ENCODE measurements around the gene SETBP1.

Gene SETBP1

DNA sequence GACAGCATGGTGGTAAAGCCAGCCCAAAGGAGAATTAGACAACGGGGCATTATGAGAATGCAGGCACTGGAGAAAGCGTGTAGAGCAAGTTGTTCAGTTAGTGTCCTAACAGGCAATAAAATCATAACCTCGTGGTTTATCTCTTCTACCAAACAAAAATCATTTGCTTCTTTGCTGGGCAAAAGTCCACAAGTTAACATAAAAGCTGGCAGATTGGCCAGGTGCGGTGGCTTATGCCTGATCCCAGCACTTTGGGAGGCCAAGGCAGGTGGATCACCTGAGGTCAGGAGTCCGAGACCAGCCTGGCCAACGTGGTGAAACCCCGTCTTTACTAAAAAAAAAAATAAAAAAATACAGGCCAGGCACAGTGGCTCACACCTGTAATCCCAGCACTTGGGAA is 364.1 kb downstream of the SETBP1 start:
- no peak for ATAC-seq
- TF ChIP-seq GLIS3 (CRISPR knock-in tag; IDR thresholded peaks at IDR 0.05) (no peak), ZFP30 (CRISPR knock-in tag; IDR thresholded peaks at IDR 0.05) (no peak), TOX (CRISPR knock-in tag; IDR thresholded peaks at IDR 0.05; ENCODE audit: borderline replicate concordance) (no peak), TCF4 (CRISPR knock-in tag; IDR thresholded peaks at IDR 0.05; ENCODE audit: borderline replicate concordance) (no peak), ZNF70 (CRISPR knock-in tag; IDR thresholded peaks at IDR 0.05) (no peak), ZFP3 (CRISPR knock-in tag; IDR thresholded peaks at IDR 0.05) (no peak), PPARA (CRISPR knock-in tag; IDR thresholded peaks at IDR 0.05; ENCODE audit: borderline replicate concordance) (no peak), ARNTL (CRISPR knock-in tag; IDR thresholded peaks at IDR 0.05; ENCODE audit: borderline replicate concordance, low read depth) (no peak), ZNF565 (CRISPR knock-in tag; conservative IDR thresholded peaks at IDR 0.05; ENCODE audit: low read depth) (no peak), ESRRG (CRISPR knock-in tag; IDR thresholded peaks at IDR 0.05) (no peak), BACH2 (CRISPR knock-in tag; IDR thresholded peaks at IDR 0.05; ENCODE audit: borderline replicate concordance) (no peak), SNAI2 (CRISPR knock-in tag; IDR thresholded peaks at IDR 0.05) (no peak), ZNF8 (CRISPR knock-in tag; IDR thresholded peaks at IDR 0.05) (no peak), ISL1 (CRISPR knock-in tag; IDR thresholded peaks at IDR 0.05) (no peak), RARB (CRISPR knock-in tag; IDR thresholded peaks at IDR 0.05) (no peak), OSR1 (CRISPR knock-in tag; IDR thresholded peaks at IDR 0.05) (no peak), ZC3H10 (CRISPR knock-in tag; IDR thresholded peaks at IDR 0.05) (no peak)
- TF ChIP-seq, protein P1, sequence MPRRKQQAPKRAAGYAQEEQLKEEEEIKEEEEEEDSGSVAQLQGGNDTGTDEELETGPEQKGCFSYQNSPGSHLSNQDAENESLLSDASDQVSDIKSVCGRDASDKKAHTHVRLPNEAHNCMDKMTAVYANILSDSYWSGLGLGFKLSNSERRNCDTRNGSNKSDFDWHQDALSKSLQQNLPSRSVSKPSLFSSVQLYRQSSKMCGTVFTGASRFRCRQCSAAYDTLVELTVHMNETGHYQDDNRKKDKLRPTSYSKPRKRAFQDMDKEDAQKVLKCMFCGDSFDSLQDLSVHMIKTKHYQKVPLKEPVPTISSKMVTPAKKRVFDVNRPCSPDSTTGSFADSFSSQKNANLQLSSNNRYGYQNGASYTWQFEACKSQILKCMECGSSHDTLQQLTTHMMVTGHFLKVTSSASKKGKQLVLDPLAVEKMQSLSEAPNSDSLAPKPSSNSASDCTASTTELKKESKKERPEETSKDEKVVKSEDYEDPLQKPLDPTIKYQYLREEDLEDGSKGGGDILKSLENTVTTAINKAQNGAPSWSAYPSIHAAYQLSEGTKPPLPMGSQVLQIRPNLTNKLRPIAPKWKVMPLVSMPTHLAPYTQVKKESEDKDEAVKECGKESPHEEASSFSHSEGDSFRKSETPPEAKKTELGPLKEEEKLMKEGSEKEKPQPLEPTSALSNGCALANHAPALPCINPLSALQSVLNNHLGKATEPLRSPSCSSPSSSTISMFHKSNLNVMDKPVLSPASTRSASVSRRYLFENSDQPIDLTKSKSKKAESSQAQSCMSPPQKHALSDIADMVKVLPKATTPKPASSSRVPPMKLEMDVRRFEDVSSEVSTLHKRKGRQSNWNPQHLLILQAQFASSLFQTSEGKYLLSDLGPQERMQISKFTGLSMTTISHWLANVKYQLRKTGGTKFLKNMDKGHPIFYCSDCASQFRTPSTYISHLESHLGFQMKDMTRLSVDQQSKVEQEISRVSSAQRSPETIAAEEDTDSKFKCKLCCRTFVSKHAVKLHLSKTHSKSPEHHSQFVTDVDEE (CRISPR knock-in tag; IDR thresholded peaks at IDR 0.05) = no peak
- TF ChIP-seq, protein P2, sequence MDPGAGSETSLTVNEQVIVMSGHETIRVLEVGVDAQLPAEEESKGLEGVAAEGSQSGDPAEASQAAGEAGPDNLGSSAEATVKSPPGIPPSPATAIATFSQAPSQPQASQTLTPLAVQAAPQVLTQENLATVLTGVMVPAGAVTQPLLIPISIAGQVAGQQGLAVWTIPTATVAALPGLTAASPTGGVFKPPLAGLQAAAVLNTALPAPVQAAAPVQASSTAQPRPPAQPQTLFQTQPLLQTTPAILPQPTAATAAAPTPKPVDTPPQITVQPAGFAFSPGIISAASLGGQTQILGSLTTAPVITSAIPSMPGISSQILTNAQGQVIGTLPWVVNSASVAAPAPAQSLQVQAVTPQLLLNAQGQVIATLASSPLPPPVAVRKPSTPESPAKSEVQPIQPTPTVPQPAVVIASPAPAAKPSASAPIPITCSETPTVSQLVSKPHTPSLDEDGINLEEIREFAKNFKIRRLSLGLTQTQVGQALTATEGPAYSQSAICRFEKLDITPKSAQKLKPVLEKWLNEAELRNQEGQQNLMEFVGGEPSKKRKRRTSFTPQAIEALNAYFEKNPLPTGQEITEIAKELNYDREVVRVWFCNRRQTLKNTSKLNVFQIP (CRISPR knock-in tag; IDR thresholded peaks at IDR 0.05; ENCODE audit: borderline replicate concordance, low read depth) = no peak
- TF ChIP-seq, protein P3, sequence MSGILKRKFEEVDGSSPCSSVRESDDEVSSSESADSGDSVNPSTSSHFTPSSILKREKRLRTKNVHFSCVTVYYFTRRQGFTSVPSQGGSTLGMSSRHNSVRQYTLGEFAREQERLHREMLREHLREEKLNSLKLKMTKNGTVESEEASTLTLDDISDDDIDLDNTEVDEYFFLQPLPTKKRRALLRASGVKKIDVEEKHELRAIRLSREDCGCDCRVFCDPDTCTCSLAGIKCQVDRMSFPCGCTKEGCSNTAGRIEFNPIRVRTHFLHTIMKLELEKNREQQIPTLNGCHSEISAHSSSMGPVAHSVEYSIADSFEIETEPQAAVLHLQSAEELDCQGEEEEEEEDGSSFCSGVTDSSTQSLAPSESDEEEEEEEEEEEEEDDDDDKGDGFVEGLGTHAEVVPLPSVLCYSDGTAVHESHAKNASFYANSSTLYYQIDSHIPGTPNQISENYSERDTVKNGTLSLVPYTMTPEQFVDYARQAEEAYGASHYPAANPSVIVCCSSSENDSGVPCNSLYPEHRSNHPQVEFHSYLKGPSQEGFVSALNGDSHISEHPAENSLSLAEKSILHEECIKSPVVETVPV (CRISPR knock-in tag; IDR thresholded peaks at IDR 0.05) = no peak

DNA sequence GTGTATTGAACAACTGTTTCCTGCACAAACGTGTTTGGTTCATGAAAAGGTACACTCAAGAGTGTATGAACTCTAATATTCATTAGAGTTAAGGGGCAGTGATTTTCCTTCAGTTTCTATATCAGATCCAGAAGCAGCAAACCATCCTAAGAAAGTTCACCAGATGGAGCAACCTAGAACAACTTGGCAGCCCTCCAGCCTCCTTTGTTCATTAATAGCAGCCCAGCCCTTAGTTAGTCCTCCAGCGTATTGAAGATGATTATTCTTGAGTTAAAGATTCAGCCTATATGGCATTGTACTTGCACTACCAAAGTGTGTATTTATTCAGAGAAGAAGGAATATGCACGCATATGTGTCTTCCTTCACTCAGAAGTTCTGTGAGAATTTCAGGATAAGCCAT is 365.5 kb downstream of the SETBP1 start:
- no peak for ATAC-seq
- TF ChIP-seq CSDC2 (CRISPR knock-in tag; IDR thresholded peaks at IDR 0.05) (no peak), ZFP30 (CRISPR knock-in tag; IDR thresholded peaks at IDR 0.05) (no peak), ZNF565 (CRISPR knock-in tag; conservative IDR thresholded peaks at IDR 0.05; ENCODE audit: low read depth) (no peak), TCF4 (CRISPR knock-in tag; IDR thresholded peaks at IDR 0.05; ENCODE audit: borderline replicate concordance) (no peak), ARNTL (CRISPR knock-in tag; IDR thresholded peaks at IDR 0.05; ENCODE audit: borderline replicate concordance, low read depth) (no peak), ZC3H10 (CRISPR knock-in tag; IDR thresholded peaks at IDR 0.05) (no peak), TOX (CRISPR knock-in tag; IDR thresholded peaks at IDR 0.05; ENCODE audit: borderline replicate concordance) (no peak), RARB (CRISPR knock-in tag; IDR thresholded peaks at IDR 0.05) (no peak), BACH2 (CRISPR knock-in tag; IDR thresholded peaks at IDR 0.05; ENCODE audit: borderline replicate concordance) (no peak), ZFP3 (CRISPR knock-in tag; IDR thresholded peaks at IDR 0.05) (no peak), ZNF70 (CRISPR knock-in tag; IDR thresholded peaks at IDR 0.05) (no peak), PPARA (CRISPR knock-in tag; IDR thresholded peaks at IDR 0.05; ENCODE audit: borderline replicate concordance) (no peak), GLIS3 (CRISPR knock-in tag; IDR thresholded peaks at IDR 0.05) (no peak), OSR1 (CRISPR knock-in tag; IDR thresholded peaks at IDR 0.05) (no peak), ZNF8 (CRISPR knock-in tag; IDR thresholded peaks at IDR 0.05) (no peak), SNAI2 (CRISPR knock-in tag; IDR thresholded peaks at IDR 0.05) (no peak)
- TF ChIP-seq, protein P4, sequence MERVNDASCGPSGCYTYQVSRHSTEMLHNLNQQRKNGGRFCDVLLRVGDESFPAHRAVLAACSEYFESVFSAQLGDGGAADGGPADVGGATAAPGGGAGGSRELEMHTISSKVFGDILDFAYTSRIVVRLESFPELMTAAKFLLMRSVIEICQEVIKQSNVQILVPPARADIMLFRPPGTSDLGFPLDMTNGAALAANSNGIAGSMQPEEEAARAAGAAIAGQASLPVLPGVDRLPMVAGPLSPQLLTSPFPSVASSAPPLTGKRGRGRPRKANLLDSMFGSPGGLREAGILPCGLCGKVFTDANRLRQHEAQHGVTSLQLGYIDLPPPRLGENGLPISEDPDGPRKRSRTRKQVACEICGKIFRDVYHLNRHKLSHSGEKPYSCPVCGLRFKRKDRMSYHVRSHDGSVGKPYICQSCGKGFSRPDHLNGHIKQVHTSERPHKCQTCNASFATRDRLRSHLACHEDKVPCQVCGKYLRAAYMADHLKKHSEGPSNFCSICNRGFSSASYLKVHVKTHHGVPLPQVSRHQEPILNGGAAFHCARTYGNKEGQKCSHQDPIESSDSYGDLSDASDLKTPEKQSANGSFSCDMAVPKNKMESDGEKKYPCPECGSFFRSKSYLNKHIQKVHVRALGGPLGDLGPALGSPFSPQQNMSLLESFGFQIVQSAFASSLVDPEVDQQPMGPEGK (CRISPR knock-in tag; IDR thresholded peaks at IDR 0.05; ENCODE audit: borderline replicate concordance) = no peak
- TF ChIP-seq, protein P3 (CRISPR knock-in tag; IDR thresholded peaks at IDR 0.05) = no peak
- TF ChIP-seq, protein P5, sequence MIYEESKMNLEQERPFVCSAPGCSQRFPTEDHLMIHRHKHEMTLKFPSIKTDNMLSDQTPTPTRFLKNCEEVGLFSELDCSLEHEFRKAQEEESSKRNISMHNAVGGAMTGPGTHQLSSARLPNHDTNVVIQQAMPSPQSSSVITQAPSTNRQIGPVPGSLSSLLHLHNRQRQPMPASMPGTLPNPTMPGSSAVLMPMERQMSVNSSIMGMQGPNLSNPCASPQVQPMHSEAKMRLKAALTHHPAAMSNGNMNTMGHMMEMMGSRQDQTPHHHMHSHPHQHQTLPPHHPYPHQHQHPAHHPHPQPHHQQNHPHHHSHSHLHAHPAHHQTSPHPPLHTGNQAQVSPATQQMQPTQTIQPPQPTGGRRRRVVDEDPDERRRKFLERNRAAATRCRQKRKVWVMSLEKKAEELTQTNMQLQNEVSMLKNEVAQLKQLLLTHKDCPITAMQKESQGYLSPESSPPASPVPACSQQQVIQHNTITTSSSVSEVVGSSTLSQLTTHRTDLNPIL (CRISPR knock-in tag; IDR thresholded peaks at IDR 0.05; ENCODE audit: low read depth) = no peak
- TF ChIP-seq, protein P1 (CRISPR knock-in tag; IDR thresholded peaks at IDR 0.05) = no peak

Data from SK-N-SH treated with all-trans-retinoic acid at 6 μM for 48 hours (cell line).